Measurements from ENCODE around the gene BBS7. TPM values are rescaled to one million over a fixed set of nuclear protein-coding genes. Genes with fewer than 3 reads are reported as not detected.

Gene BBS7
- total and polyA plus RNA-seq, 9 of the 15 experiments (the other 6 are each of a cell fraction or from before 2014, with no cell fraction given), result 13.4 to 25.8 (median 16.4) TPM

DNA sequence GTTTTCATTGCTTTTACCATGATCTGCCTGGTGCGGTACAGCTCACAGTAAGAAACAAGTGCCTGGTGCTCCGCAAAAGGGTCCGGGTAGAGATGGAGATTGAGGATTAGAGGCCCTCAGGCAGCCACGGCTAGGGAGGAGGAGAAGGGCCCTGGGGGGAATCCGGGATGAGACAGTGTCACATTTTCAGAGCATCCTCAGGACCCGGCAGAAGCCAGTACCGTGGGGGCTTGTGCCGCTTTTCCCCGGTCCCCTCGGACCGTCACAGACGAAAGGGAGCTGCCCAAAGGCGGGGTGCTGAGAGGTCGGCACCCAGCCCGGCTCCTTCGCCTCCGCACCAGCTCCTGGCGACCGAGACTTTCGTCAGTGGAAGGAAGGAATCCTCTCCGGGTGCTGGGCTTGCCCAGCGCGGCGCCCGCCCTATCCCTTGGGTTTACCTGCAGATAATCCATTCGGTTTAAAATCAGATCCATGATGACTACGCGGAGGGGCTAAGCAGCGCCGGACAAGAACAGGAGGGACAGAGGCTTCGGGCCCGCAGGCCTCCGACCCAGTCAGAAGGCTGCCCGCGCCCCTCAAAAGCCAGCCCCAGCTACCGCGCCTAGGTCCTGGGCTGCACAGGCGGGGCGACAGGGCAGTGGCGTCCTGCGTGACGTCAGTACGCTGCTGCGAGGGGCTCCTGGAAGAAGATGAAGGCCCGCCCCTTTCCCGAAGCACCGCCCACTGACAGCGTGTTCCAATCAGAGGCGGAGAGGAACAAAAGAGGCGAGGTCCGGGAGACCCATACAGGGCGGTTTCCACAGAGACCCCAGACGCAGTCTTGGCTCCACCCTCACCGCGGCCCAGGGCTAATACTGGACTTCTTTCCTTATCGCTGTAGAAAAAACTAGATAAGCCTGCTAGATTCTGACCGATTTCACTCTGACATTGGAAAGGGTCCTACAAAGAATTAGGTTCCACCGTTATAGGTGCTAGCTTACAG, at the start of gene BBS7 (continued):
- TF ChIP-seq, protein P1, sequence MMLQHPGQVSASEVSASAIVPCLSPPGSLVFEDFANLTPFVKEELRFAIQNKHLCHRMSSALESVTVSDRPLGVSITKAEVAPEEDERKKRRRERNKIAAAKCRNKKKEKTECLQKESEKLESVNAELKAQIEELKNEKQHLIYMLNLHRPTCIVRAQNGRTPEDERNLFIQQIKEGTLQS (IDR thresholded peaks at IDR 0.05), result peak; percentile 69
- TF ChIP-seq, protein P1 (CRISPR knock-in tag; conservative IDR thresholded peaks at IDR 0.05), result no peak
- 0 out of 2 replicates have a peak, but pooled peaks have one; percentile 32 for TF ChIP-seq EP400 (IDR thresholded peaks at IDR 0.05)
- peak; percentile 83 for TF ChIP-seq RBFOX2 (IDR thresholded peaks at IDR 0.05; ENCODE audit: low read depth, low read length)
- TF ChIP-seq ILK (tag; IDR thresholded peaks at IDR 0.05; ENCODE audit: borderline replicate concordance, low read depth), result no peak
- TF ChIP-seq, protein P2, sequence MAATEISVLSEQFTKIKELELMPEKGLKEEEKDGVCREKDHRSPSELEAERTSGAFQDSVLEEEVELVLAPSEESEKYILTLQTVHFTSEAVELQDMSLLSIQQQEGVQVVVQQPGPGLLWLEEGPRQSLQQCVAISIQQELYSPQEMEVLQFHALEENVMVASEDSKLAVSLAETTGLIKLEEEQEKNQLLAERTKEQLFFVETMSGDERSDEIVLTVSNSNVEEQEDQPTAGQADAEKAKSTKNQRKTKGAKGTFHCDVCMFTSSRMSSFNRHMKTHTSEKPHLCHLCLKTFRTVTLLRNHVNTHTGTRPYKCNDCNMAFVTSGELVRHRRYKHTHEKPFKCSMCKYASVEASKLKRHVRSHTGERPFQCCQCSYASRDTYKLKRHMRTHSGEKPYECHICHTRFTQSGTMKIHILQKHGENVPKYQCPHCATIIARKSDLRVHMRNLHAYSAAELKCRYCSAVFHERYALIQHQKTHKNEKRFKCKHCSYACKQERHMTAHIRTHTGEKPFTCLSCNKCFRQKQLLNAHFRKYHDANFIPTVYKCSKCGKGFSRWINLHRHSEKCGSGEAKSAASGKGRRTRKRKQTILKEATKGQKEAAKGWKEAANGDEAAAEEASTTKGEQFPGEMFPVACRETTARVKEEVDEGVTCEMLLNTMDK (IDR thresholded peaks at IDR 0.05; ENCODE audit: borderline replicate concordance, insufficient read depth, low read depth, low read length, poor library complexity, severe bottlenecking), result no peak
- 0 out of 2 replicates have a peak, but pooled peaks have one; percentile 6 for TF ChIP-seq FOXM1 (IDR thresholded peaks at IDR 0.05; ENCODE audit: low read depth)
- TF ChIP-seq FOXM1 (CRISPR knock-in tag; IDR thresholded peaks at IDR 0.05; ENCODE audit: low read depth), result no peak
- peak; percentile 56; the same call in 1 of the 2 replicates for TF ChIP-seq ZBTB2 (IDR thresholded peaks at IDR 0.05)
